ENCODE measurements around the gene SLC35E3. TPM values are rescaled to one million over a fixed set of nuclear protein-coding genes. Genes with fewer than 3 reads are reported as not detected.

Gene SLC35E3
- total RNA-seq, 4 donors from 2014 or later = 1.7 to 4.9 (median 3.1) TPM

GRCh38 chr12:68821357-68822188 lies 75.6 kb downstream of the SLC35E3 start:
- H3K4me3 ChIP-seq = no peak overlapping the region
- peaks cover 0 to 9% (median 7%) of the 10 kb centered on the region in 4 donors for H3K4me1 ChIP-seq
- no peaks in the 10 kb centered on the region for H3K27me3 ChIP-seq
- DNase-seq (ENCODE audit: extremely low spot score) = no peak
- H3K9me3 ChIP-seq = no peaks in the 10 kb centered on the region
- 90% methylated on average over 5 of the region's 6 CpGs for WGBS
- no peak overlapping the region for H3K27ac ChIP-seq (replicated peaks in 1 of 4)
- TF ChIP-seq POLR2AphosphoS5 (IDR thresholded peaks at IDR 0.05) (no peak), POLR2A (IDR thresholded peaks at IDR 0.05; ENCODE audit: low read depth) (no peak), EP300 (IDR thresholded peaks at IDR 0.05) (no peak)
- intact Hi-C loops (cut with DNase I) = no loop called here
- H3K36me3 ChIP-seq = peaks cover 59 to 96% (median 83%) of the 10 kb centered on the region in 4 donors

GRCh38 chr12:68823696-68824095 lies 77.7 kb downstream of the SLC35E3 start:
- H3K27me3 ChIP-seq = no peaks in the 10 kb centered on the region
- H3K4me1 ChIP-seq = peaks cover 0 to 9% (median 7%) of the 10 kb centered on the region in 4 donors
- TF ChIP-seq POLR2A (IDR thresholded peaks at IDR 0.05; ENCODE audit: low read depth) (no peak), EP300 (IDR thresholded peaks at IDR 0.05) (no peak), CTCF (IDR thresholded peaks at IDR 0.05) (no peak), POLR2AphosphoS5 (IDR thresholded peaks at IDR 0.05) (no peak)
- no peak for DNase-seq (ENCODE audit: extremely low spot score)
- H3K9me3 ChIP-seq = no peaks in the 10 kb centered on the region
- peaks cover 61 to 99% (median 87%) of the 10 kb centered on the region in 4 donors for H3K36me3 ChIP-seq
- H3K27ac ChIP-seq (replicated peaks in 1 of 4) = no peak overlapping the region
- WGBS = 85% methylated on average over 3 of the region's 3 CpGs
- intact Hi-C loops (cut with DNase I) = no loop called here
- H3K4me3 ChIP-seq = no peak overlapping the region

- H3K36me3 ChIP-seq = peaks cover 62 to 99% (median 87%) of the 10 kb centered on the region in 4 donors
- WGBS = 97% methylated on average over 5 of the region's 5 CpGs
- intact Hi-C loops (cut with DNase I) = no loop called here
- no peak overlapping the region for H3K27ac ChIP-seq (replicated peaks in 1 of 4)
- H3K27me3 ChIP-seq = no peaks in the 10 kb centered on the region
- H3K4me1 ChIP-seq = peaks cover 0 to 9% (median 7%) of the 10 kb centered on the region in 4 donors
- DNase-seq (ENCODE audit: extremely low spot score) = no peak
- no peak for TF ChIP-seq POLR2A (IDR thresholded peaks at IDR 0.05; ENCODE audit: low read depth)
- no peak for TF ChIP-seq EP300 (IDR thresholded peaks at IDR 0.05)
- TF ChIP-seq CTCF (IDR thresholded peaks at IDR 0.05) = no peak
- no peak for TF ChIP-seq POLR2AphosphoS5 (IDR thresholded peaks at IDR 0.05)
- H3K4me3 ChIP-seq = no peak overlapping the region
- no peaks in the 10 kb centered on the region for H3K9me3 ChIP-seq
These were observed 78.2 kb downstream of the SLC35E3 start for GRCh38 chr12:68824131-68824530.

- TF ChIP-seq EP300 (IDR thresholded peaks at IDR 0.05) = no peak
- TF ChIP-seq POLR2A (IDR thresholded peaks at IDR 0.05; ENCODE audit: low read depth) = no peak
- TF ChIP-seq CTCF (IDR thresholded peaks at IDR 0.05) = no peak
- TF ChIP-seq POLR2AphosphoS5 (IDR thresholded peaks at IDR 0.05) = no peak
- Histone ChIP-seq H3K4me1 (peaks cover 0 to 9% (median 7%) of the 10 kb centered on the region in 4 donors), H3K9me3 (no peaks in the 10 kb centered on the region), H3K27me3 (no peaks in the 10 kb centered on the region), H3K27ac (replicated peaks in 1 of 4) (no peak overlapping the region), H3K36me3 (peaks cover 63 to 99% (median 86%) of the 10 kb centered on the region in 4 donors), H3K4me3 (no peak overlapping the region)
- DNase-seq (ENCODE audit: extremely low spot score) = no peak
- WGBS = 96% methylated on average over 16 of the region's 16 CpGs
- intact Hi-C loops (cut with DNase I) = no loop called here
These were observed 78.7 kb downstream of the SLC35E3 start for GRCh38 chr12:68824597-68825250.

GRCh38 chr12:68825569-68826217 lies 79.7 kb downstream of the SLC35E3 start:
- WGBS = 96% methylated on average over 11 of the region's 11 CpGs
- intact Hi-C loops (cut with DNase I) = no loop called here
- no peak for TF ChIP-seq EP300 (IDR thresholded peaks at IDR 0.05)
- TF ChIP-seq POLR2AphosphoS5 (IDR thresholded peaks at IDR 0.05) = no peak
- TF ChIP-seq CTCF (IDR thresholded peaks at IDR 0.05) = no peak
- TF ChIP-seq POLR2A (IDR thresholded peaks at IDR 0.05; ENCODE audit: low read depth) = no peak
- Histone ChIP-seq H3K36me3 (peaks cover 62 to 97% (median 84%) of the 10 kb centered on the region in 4 donors), H3K4me1 (peaks cover 0 to 9% (median 7%) of the 10 kb centered on the region in 4 donors), H3K4me3 (no peak overlapping the region), H3K27ac (replicated peaks in 1 of 4) (no peak overlapping the region), H3K9me3 (no peaks in the 10 kb centered on the region), H3K27me3 (no peaks in the 10 kb centered on the region)
- no peak for DNase-seq (ENCODE audit: extremely low spot score)

Measured in esophagus muscularis mucosa (tissue), 4 donors.